Small intestine (tissue), 7 donors: ENCODE results near the gene AFAP1. TPM values are rescaled to one million over a fixed set of nuclear protein-coding genes. Genes with fewer than 3 reads are reported as not detected.

ENCODE experiments used
- DNase-seq, 2 donors: peaks; one replicate each; pipeline versions ENCODE4 v3.0.0 to v3.0.0-alpha.2; 2013
- FAIRE-seq: peaks from 2 replicates; lab custom pipeline; 2012; peaks lifted over from hg19 to GRCh38; lab: Jason Lieb, UNC
- H3K27ac ChIP-seq, 3 donors: one replicate each; pipeline ENCODE4 v1.5.1; 2013; ENCODE audit warnings: low read length in 2 of 3, mild to moderate bottlenecking in 2 of 3, control low read depth in 1 of 3, inconsistent platforms in 1 of 3, low read depth in 1 of 3, moderate library complexity in 1 of 3
- H3K27me3 ChIP-seq, 3 donors: one replicate each; pipeline ENCODE4 v1.6.1; 2013; ENCODE audit warnings: low read length in 3 of 3, inconsistent platforms in 1 of 3; ENCODE audit not compliant: control insufficient read depth in 3 of 3, insufficient read depth in 3 of 3
- H3K36me3 ChIP-seq, 3 donors: one replicate each; pipeline ENCODE4 v1.6.1; 2013; ENCODE audit warnings: low read length in 3 of 3, inconsistent platforms in 1 of 3, low read depth in 1 of 3, mild to moderate bottlenecking in 1 of 3, moderate library complexity in 1 of 3; ENCODE audit not compliant: control insufficient read depth in 3 of 3, insufficient read depth in 2 of 3
- H3K4me1 ChIP-seq, 3 donors: one replicate each; pipeline ENCODE4 v1.6.1; 2013; ENCODE audit warnings: low read length in 2 of 3, inconsistent platforms in 1 of 3, low read depth in 1 of 3, mild to moderate bottlenecking in 1 of 3, moderate library complexity in 1 of 3; ENCODE audit not compliant: control insufficient read depth in 3 of 3, insufficient read depth in 2 of 3
- H3K4me3 ChIP-seq, 3 donors: one replicate each; pipeline ENCODE4 v1.5.1; 2013; ENCODE audit warnings: low read length in 3 of 3, control low read depth in 1 of 3, inconsistent platforms in 1 of 3, low read depth in 1 of 3, mild to moderate bottlenecking in 1 of 3, moderate library complexity in 1 of 3
- H3K9me3 ChIP-seq, 2 donors: one replicate each; pipeline ENCODE4 v1.6.1; 2013; ENCODE audit warnings: low read depth in 1 of 2, low read length in 1 of 2; ENCODE audit not compliant: control insufficient read depth in 2 of 2, insufficient read depth in 1 of 2
- WGBS, 3 donors: extraction: QIAGEN DNeasy Blood & Tissue Kit; methylation state at CpG; one replicate each; pipeline ENCODE4 v1.1.7; 2013; 5-methylcytosine and 5-hydroxymethylcytosine counted together
- polyA plus RNA-seq, 4 donors: library from polyadenylated mRNA; stranded (reverse) in 3 of 4; unstranded in 1 of 4; fragments of 200-250 nt in 3 of 4; fragments of 120-200 nt in 1 of 4; gene quantifications; one replicate each; pipeline versions ENCODE4 v1.2.1 to v1.2.3, GENCODE V29; 2013
- donor health status: healthy with polysubstance abuse.
- donor health status: control.
- donor health status: control.
- donor health status: Bipolar disorder and iron deficiency.
- donor health status: healthy.

The AFAP1 gene
- polyA plus RNA-seq, 4 donors: 2.2 to 14.0 (median 6.7) TPM

- WGBS, 3 donors: 19 to 46% (median 37%) methylated on average over 30 to 31 of the region's 31 CpGs
- Histone ChIP-seq H3K27me3 (no peaks in the 10 kb centered on the region), H3K27ac (peak overlapping the region; percentile 56 to 76 (median 70)), H3K9me3 (no peaks in the 10 kb centered on the region), H3K4me3 (no peak overlapping the region), H3K36me3 (peaks cover 2 to 86% (median 5%) of the 10 kb centered on the region in 3 donors), H3K4me1 (peaks cover 0 to 34% (median 8%) of the 10 kb centered on the region in 3 donors)
- DNase-seq: peak; percentile 61 to 76
- no peak for FAIRE-seq
Measured at GRCh38 chr4:7772711-7773385, 166.8 kb downstream of the AFAP1 start.

DNA sequence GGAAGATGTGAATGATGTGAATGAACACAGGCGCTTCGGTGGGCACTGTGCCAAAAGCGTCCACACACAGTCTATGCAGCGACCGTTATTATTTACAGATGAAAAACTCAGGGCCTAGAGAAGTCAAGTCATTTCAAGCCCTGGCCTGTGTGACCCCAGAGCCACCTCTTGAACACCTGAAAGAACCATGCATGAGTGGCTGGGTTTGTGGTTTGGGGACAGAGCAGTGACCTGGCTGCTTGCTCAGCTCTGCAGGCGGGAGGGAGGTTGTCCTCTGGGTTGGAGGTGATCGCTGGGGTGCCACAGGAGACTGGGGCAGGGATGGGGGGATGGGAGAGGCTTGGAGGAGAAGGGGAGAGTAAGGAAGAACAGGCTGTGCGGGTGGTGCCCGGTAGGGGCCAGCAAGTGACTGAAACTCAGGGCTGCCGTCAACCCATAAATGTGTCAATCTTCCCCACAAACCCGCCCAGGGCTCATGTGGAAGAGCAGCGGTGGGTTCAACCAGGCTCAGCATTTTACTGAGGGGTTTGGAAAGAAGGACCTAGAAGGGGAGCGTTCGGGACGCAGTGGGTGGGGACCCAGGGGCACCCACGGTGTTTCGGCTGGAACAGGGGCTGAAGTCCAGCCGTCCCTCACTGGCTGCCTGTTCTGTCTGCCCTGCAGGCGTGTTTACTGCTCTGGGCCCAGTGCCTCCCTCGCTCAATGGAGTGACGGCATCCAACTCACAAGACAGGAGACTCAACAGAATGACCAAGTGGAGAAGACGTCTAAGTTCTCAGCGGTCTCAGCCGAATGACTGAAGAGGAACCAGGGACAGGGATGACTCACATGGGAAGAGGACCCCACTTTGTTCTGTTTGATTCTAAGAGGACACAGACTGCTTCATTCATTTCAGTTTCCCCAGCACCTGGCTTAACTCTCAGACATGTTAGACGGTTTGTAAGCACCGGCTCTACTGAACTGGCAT, 167.8 kb downstream of the AFAP1 start:
- Histone ChIP-seq H3K4me3 (no peak overlapping the region), H3K27me3 (no peaks in the 10 kb centered on the region), H3K9me3 (no peaks in the 10 kb centered on the region), H3K4me1 (peaks cover 0 to 34% (median 8%) of the 10 kb centered on the region in 3 donors), H3K27ac (peak overlapping the region; percentile 56 to 70 (median 67)), H3K36me3 (peaks cover 0 to 86% (median 2%) of the 10 kb centered on the region in 3 donors)
- peak; percentile 77 to 89 for DNase-seq
- 24 to 55% (median 46%) methylated on average over 26 of the region's 26 CpGs for WGBS, 3 donors
- FAIRE-seq: no peak

GRCh38 chr4:7771056-7771455, 168.6 kb downstream of the AFAP1 start:
- H3K4me1 ChIP-seq: peaks cover 0 to 34% (median 8%) of the 10 kb centered on the region in 3 donors
- 63 to 68% (median 64%) methylated on average over 6 of the region's 6 CpGs for WGBS, 3 donors
- FAIRE-seq (no peak), DNase-seq (peak in 1 of 2 donors; percentile 17)
- no peaks in the 10 kb centered on the region for H3K9me3 ChIP-seq
- no peak overlapping the region for H3K27ac ChIP-seq
- no peak overlapping the region for H3K4me3 ChIP-seq
- H3K36me3 ChIP-seq: peaks cover 0 to 91% (median 2%) of the 10 kb centered on the region in 3 donors
- H3K27me3 ChIP-seq: no peaks in the 10 kb centered on the region

DNA sequence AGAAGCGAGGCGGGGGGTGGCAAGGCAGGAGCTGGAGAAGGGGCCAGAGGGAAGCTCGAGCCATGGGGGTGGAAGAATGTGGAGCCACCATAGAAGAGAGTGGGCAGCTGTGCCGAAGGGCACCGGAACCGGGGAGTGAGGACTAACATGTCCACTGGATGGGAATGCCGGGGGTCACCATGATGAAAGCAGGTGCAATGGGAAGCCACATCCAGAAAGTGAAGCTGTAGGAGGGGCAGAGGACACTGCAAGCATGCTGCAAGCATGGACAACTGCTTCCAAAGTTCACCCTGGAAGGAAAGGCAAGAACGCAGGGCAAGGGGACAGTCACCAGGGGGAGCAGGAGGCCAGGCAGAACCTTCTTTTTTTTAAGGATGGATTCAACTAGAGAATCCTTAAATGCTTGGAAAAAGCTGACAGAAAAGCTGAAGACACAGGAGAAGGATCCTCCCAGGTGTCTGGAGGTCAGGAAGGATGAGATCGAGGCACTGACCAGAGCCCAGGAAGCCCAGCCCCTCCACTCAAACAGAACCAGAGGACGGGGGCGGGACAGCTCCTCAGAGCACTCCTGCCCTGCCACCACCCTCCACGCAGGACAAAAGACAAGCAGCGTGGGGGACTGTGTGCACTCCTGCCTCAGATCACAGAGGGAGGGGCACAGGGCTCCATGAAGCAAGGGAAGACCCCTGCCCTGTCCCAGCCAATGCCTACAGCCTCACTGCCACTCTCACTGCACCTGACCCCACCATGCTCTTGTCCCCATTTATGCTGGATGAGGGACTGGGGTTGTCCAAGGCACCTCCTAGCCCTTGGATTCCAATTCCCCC, 169.2 kb downstream of the AFAP1 start:
- DNase-seq (peak; percentile 64 to 68), FAIRE-seq (no peak)
- Histone ChIP-seq H3K36me3 (peaks cover 2 to 93% (median 3%) of the 10 kb centered on the region in 3 donors), H3K9me3 (no peaks in the 10 kb centered on the region), H3K4me3 (no peak overlapping the region), H3K27ac (no peak overlapping the region), H3K27me3 (no peaks in the 10 kb centered on the region), H3K4me1 (peaks cover 0 to 34% (median 8%) of the 10 kb centered on the region in 3 donors)
- WGBS, 3 donors: 65 to 77% (median 66%) methylated on average over 13 of the region's 13 CpGs

GRCh38 chr4:7769396-7770223, 170.1 kb downstream of the AFAP1 start:
- no peak for DNase-seq
- Histone ChIP-seq H3K27me3 (no peaks in the 10 kb centered on the region), H3K4me3 (no peak overlapping the region), H3K4me1 (peaks cover 0 to 34% (median 8%) of the 10 kb centered on the region in 3 donors), H3K27ac (no peak overlapping the region), H3K36me3 (peaks cover 2 to 97% (median 3%) of the 10 kb centered on the region in 3 donors), H3K9me3 (no peaks in the 10 kb centered on the region)
- no peak for FAIRE-seq
- WGBS, 3 donors: 85 to 94% (median 90%) methylated on average over 20 of the region's 20 CpGs

DNA sequence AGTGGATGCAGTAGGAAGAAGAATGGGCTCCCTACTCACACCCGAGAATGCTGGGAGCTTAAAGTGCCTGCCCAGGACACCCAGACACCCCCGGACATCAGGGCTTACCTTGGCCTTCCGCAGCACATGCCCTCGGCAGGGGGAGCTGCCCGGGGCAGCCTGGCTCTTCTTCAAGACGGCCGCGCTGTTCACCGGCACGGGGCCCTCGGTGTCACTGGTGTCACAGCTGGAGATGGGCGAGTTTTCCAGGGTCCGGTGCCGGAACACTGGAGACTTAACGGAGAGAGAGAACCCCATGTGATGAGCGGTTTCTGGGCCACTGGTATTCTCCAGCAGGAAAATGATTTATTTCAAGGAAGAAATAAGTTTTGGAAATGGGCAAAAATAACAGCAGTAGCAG, 170.9 kb downstream of the AFAP1 start:
- no peak overlapping the region for H3K4me3 ChIP-seq
- no peak for DNase-seq
- peaks cover 0 to 30% (median 8%) of the 10 kb centered on the region in 3 donors for H3K4me1 ChIP-seq
- H3K9me3 ChIP-seq: no peaks in the 10 kb centered on the region
- 92 to 97% (median 93%) methylated on average over 16 of the region's 16 CpGs for WGBS, 3 donors
- FAIRE-seq: no peak
- no peak overlapping the region for H3K27ac ChIP-seq
- H3K27me3 ChIP-seq: no peaks in the 10 kb centered on the region
- peaks cover 0 to 96% (median 3%) of the 10 kb centered on the region in 3 donors for H3K36me3 ChIP-seq

GRCh38 chr4:7767966-7768365, 171.7 kb downstream of the AFAP1 start:
- H3K4me3 ChIP-seq: no peak overlapping the region
- 87 to 92% (median 91%) methylated on average over 13 of the region's 13 CpGs for WGBS, 3 donors
- H3K36me3 ChIP-seq: peaks cover 0 to 96% (median 3%) of the 10 kb centered on the region in 3 donors
- no peak overlapping the region for H3K27ac ChIP-seq
- no peaks in the 10 kb centered on the region for H3K9me3 ChIP-seq
- peaks cover 0 to 23% (median 2%) of the 10 kb centered on the region in 3 donors for H3K4me1 ChIP-seq
- no peaks in the 10 kb centered on the region for H3K27me3 ChIP-seq
- DNase-seq (no peak), FAIRE-seq (no peak)
